ENCODE data around the gene DENND1A.

Gene DENND1A

GRCh38 chr9:123411191-123411590 is 518.7 kb downstream of the DENND1A start:
- ChIA-PET CTCF (no interaction called here), POLR2A (no interaction called here)
- TF ChIP-seq CTBP1 (IDR thresholded peaks at IDR 0.05; ENCODE audit: borderline replicate concordance) = no peak
- TF ChIP-seq L3MBTL2 (conservative IDR thresholded peaks at IDR 0.05) = no peak
- TF ChIP-seq SUZ12 (IDR thresholded peaks at IDR 0.05) = no peak
- no peak for TF ChIP-seq LEF1 (IDR thresholded peaks at IDR 0.05; ENCODE audit: borderline replicate concordance)
- no peak for TF ChIP-seq HDGF (IDR thresholded peaks at IDR 0.05; ENCODE audit: borderline replicate concordance)
- TF ChIP-seq FOXK2 (IDR thresholded peaks at IDR 0.05) = no peak
- no peak for DNase-seq (ENCODE audit: extremely low spot score)

- ChIA-PET POLR2A (no interaction called here), CTCF (interaction anchor here (0.7 to 1.3 kb wide), 2 partner anchors 11 to 414 kb away, joined by 4 to 6 read pairs; no protein-coding TSS in a partner anchor)
- TF ChIP-seq TARDBP (IDR thresholded peaks at IDR 0.05) (no peak), BHLHE40 (IDR thresholded peaks at IDR 0.05; ENCODE audit: borderline replicate concordance) (no peak), PKNOX1 (IDR thresholded peaks at IDR 0.05) (no peak), FOXM1 (IDR thresholded peaks at IDR 0.05; ENCODE audit: borderline replicate concordance) (no peak), ELF4 (IDR thresholded peaks at IDR 0.05) (no peak), FOXK2 (IDR thresholded peaks at IDR 0.05) (no peak), FOXA1 (IDR thresholded peaks at IDR 0.05) (no peak), CTBP1 (IDR thresholded peaks at IDR 0.05; ENCODE audit: borderline replicate concordance) (no peak), L3MBTL2 (conservative IDR thresholded peaks at IDR 0.05) (no peak), NFRKB (IDR thresholded peaks at IDR 0.05) (no peak), LEF1 (IDR thresholded peaks at IDR 0.05; ENCODE audit: borderline replicate concordance) (no peak), ZNF384 (IDR thresholded peaks at IDR 0.05) (no peak)
- DNase-seq (ENCODE audit: extremely low spot score) = no peak
Measured at GRCh38 chr9:123410281-123410910, 519.5 kb downstream of the DENND1A start.

- no peak for DNase-seq (ENCODE audit: extremely low spot score)
- CTCF ChIA-PET = interaction anchor here (0.6 to 0.9 kb wide), 2 partner anchors 24 to 1790 kb away, joined by 3 read pairs; no protein-coding TSS in a partner anchor
- TF ChIP-seq LEF1 (IDR thresholded peaks at IDR 0.05; ENCODE audit: borderline replicate concordance) (no peak), SUZ12 (IDR thresholded peaks at IDR 0.05) (no peak), SP1 (IDR thresholded peaks at IDR 0.05) (no peak), TARDBP (IDR thresholded peaks at IDR 0.05) (no peak), NFRKB (IDR thresholded peaks at IDR 0.05) (no peak), L3MBTL2 (conservative IDR thresholded peaks at IDR 0.05) (no peak), HDGF (IDR thresholded peaks at IDR 0.05; ENCODE audit: borderline replicate concordance) (no peak), FOXK2 (IDR thresholded peaks at IDR 0.05) (no peak), CTBP1 (IDR thresholded peaks at IDR 0.05; ENCODE audit: borderline replicate concordance) (no peak), BHLHE40 (IDR thresholded peaks at IDR 0.05; ENCODE audit: borderline replicate concordance) (no peak), FOXM1 (IDR thresholded peaks at IDR 0.05; ENCODE audit: borderline replicate concordance) (no peak), ZNF384 (IDR thresholded peaks at IDR 0.05) (no peak)
- POLR2A ChIA-PET = no interaction called here
Measured at GRCh38 chr9:123408313-123409262, 521.3 kb downstream of the DENND1A start.

- CTCF ChIA-PET = no interaction called here
- DNase-seq (ENCODE audit: extremely low spot score) = no peak
- POLR2A ChIA-PET = no interaction called here
- TF ChIP-seq CTBP1 (IDR thresholded peaks at IDR 0.05; ENCODE audit: borderline replicate concordance) (no peak), FOXK2 (IDR thresholded peaks at IDR 0.05) (no peak), HDGF (IDR thresholded peaks at IDR 0.05; ENCODE audit: borderline replicate concordance) (no peak), PKNOX1 (IDR thresholded peaks at IDR 0.05) (no peak), L3MBTL2 (conservative IDR thresholded peaks at IDR 0.05) (no peak), ELF4 (IDR thresholded peaks at IDR 0.05) (no peak), SUZ12 (IDR thresholded peaks at IDR 0.05) (no peak), NFRKB (IDR thresholded peaks at IDR 0.05) (no peak), ZNF384 (IDR thresholded peaks at IDR 0.05) (no peak), BHLHE40 (IDR thresholded peaks at IDR 0.05; ENCODE audit: borderline replicate concordance) (no peak), FOXM1 (IDR thresholded peaks at IDR 0.05; ENCODE audit: borderline replicate concordance) (no peak), ARNT (IDR thresholded peaks at IDR 0.05) (no peak), LEF1 (IDR thresholded peaks at IDR 0.05; ENCODE audit: borderline replicate concordance) (no peak), FOXA1 (IDR thresholded peaks at IDR 0.05) (no peak), SP1 (IDR thresholded peaks at IDR 0.05) (no peak), TARDBP (IDR thresholded peaks at IDR 0.05) (no peak)
Measured at GRCh38 chr9:123407217-123407851, 522.6 kb downstream of the DENND1A start.

- TF ChIP-seq FOXM1 (IDR thresholded peaks at IDR 0.05; ENCODE audit: borderline replicate concordance) (no peak), CTBP1 (IDR thresholded peaks at IDR 0.05; ENCODE audit: borderline replicate concordance) (no peak), ELF4 (IDR thresholded peaks at IDR 0.05) (no peak), SUZ12 (IDR thresholded peaks at IDR 0.05) (no peak), LEF1 (IDR thresholded peaks at IDR 0.05; ENCODE audit: borderline replicate concordance) (no peak), TARDBP (IDR thresholded peaks at IDR 0.05) (no peak), FOXA1 (IDR thresholded peaks at IDR 0.05) (no peak), ZNF384 (IDR thresholded peaks at IDR 0.05) (no peak), FOXK2 (IDR thresholded peaks at IDR 0.05) (no peak), ARNT (IDR thresholded peaks at IDR 0.05) (no peak), PKNOX1 (IDR thresholded peaks at IDR 0.05) (no peak), L3MBTL2 (conservative IDR thresholded peaks at IDR 0.05) (no peak)
- no peak for DNase-seq (ENCODE audit: extremely low spot score)
- ChIA-PET CTCF (no interaction called here), POLR2A (no interaction called here)
Measured at GRCh38 chr9:123406691-123407216, 523.2 kb downstream of the DENND1A start.

Data from HEK293T (cell line).